GM12878 (cell line): ENCODE data around the gene PRKN. TPM values are rescaled to one million over a fixed set of nuclear protein-coding genes. Genes with fewer than 3 reads are reported as not detected.
"Not testable (repeated sequence)": the region's sequence is repeated elsewhere in the genome, so short reads cannot be mapped to it uniquely, and the experiment has no call there.

Source experiments
- ATAC-seq: fragments of 200-7000 bp; cut with Tn5 transposase; 3 replicates; pipeline ENCODE4 v1.9.1; 2020; ENCODE audit warnings: mild to moderate bottlenecking, moderate library complexity
- BruUV-seq: library from RNA; stranded (reverse); fragments of 400-500 nt; replicated peaks from 2 replicates; lab custom pipeline; 2021; lab: Mats Ljungman, UMichigan
- CTCF ChIA-PET: fragments of 300-600 bp; sonication (Branson Sonifier 250); formaldehyde crosslinking; extraction: SDS; loops from one replicate; lab custom pipeline; 2021; ENCODE audit warnings: inconsistent platforms; lab: Yijun Ruan, JAX
- POLR2A ChIA-PET: fragments of 350-600 bp; formaldehyde crosslinking; extraction: SDS; loops from one replicate; lab custom pipeline; 2021; ENCODE audit warnings: inconsistent platforms; lab: Charles Lee
- RAD21 ChIA-PET: fragments of 300-600 bp; sonication (Branson Sonifier 250); formaldehyde crosslinking; loops from one replicate; lab custom pipeline; 2023; ENCODE audit warnings: antibody characterized with exemption; ENCODE audit not compliant: unreplicated experiment; lab: Charles Lee
- SMC1A ChIA-PET: fragments of 300-600 bp; sonication (Branson Sonifier 250); formaldehyde crosslinking; loops from one replicate; lab custom pipeline; 2023; ENCODE audit not compliant: unreplicated experiment, uncharacterized antibody; lab: Charles Lee
- DNase-seq: peaks from one replicate; pipeline ENCODE4 v3.0.0-alpha.2; 2011; ENCODE audit warnings: low read depth, low spot score
- FAIRE-seq: peaks from 3 replicates; lab custom pipeline; 2011; peaks lifted over from hg19 to GRCh38; lab: Jason Lieb, UNC
- H2AFZ ChIP-seq: 2 replicates; pipeline ENCODE4 v1.6.0; 2011; ENCODE audit warnings: low read depth, low read length, control low read depth; ENCODE audit not compliant: control insufficient read depth
- H3K27ac ChIP-seq: 2 replicates; pipeline ENCODE4 v1.5.1; 2011; ENCODE audit warnings: control low read depth; ENCODE audit not compliant: control insufficient read depth, insufficient read depth
- H3K27me3 ChIP-seq, 2 experiments: replicated peaks in 1 of 2; 2 replicates each; pipeline versions ENCODE4 v1.6.0 to v1.6.1; 2011; ENCODE audit warnings: low read length in 1 of 2; ENCODE audit not compliant: control insufficient read depth in 2 of 2, insufficient read depth in 2 of 2
- H3K36me3 ChIP-seq, 2 experiments: 2 replicates each; pipeline ENCODE4 v1.5.1; 2011; ENCODE audit warnings: low read length in 1 of 2; ENCODE audit not compliant: control insufficient read depth in 2 of 2, insufficient read depth in 2 of 2
- H3K4me1 ChIP-seq: 2 replicates; pipeline ENCODE4 v1.6.1; 2011; ENCODE audit warnings: mild to moderate bottlenecking, low read length, moderate library complexity, mixed read lengths; ENCODE audit not compliant: control insufficient read depth, insufficient read depth
- H3K4me2 ChIP-seq: 2 replicates; pipeline ENCODE4 v1.6.0; 2011; ENCODE audit warnings: control low read depth; ENCODE audit not compliant: control insufficient read depth, insufficient read depth
- H3K4me3 ChIP-seq: fragments of 200-600 bp; sonication (generic); 2 replicates; pipeline ENCODE4 v1.5.1; 2016
- H3K79me2 ChIP-seq: 2 replicates; pipeline ENCODE4 v1.6.0; 2011; ENCODE audit warnings: low read length; ENCODE audit not compliant: control insufficient read depth, insufficient read depth
- H3K9ac ChIP-seq: 2 replicates; pipeline ENCODE4 v1.8.0; 2011; ENCODE audit warnings: low read length, control low read depth, mixed read lengths; ENCODE audit not compliant: control insufficient read depth, insufficient read depth
- H3K9me3 ChIP-seq: replicated peaks from 3 replicates; pipeline ENCODE4 v1.5.1; 2011; ENCODE audit warnings: mild to moderate bottlenecking, low read length; ENCODE audit not compliant: control insufficient read depth, insufficient read depth
- H4K20me1 ChIP-seq: 2 replicates; pipeline ENCODE4 v1.6.0; 2011; ENCODE audit not compliant: control insufficient read depth, insufficient read depth
- ASH2L ChIP-seq: fragments of 300-600, 200-600 bp; sonication (generic); IDR thresholded peaks from 2 replicates; pipeline ENCODE4 v1.6.1; 2017; ENCODE audit warnings: low read depth, mild to moderate bottlenecking, borderline replicate concordance
- CTCF ChIP-seq, 3 experiments: IDR thresholded peaks in 2 of 3; conservative IDR thresholded peaks in 1 of 3; 2 replicates each; pipeline ENCODE4 v1.5.1; 2011; ENCODE audit warnings: low read depth in 3 of 3, low read length in 3 of 3, mild to moderate bottlenecking in 3 of 3, control low read depth in 2 of 3, moderate library complexity in 2 of 3, inconsistent platforms in 1 of 3, mixed read lengths in 1 of 3; ENCODE audit not compliant: control insufficient read depth in 2 of 3, insufficient read depth in 1 of 3; ENCODE audit errors: extremely low read depth in 1 of 3
- DPF2 ChIP-seq: fragments of 450-650 bp; IDR thresholded peaks from 2 replicates; pipeline ENCODE4 v1.6.1; 2017; ENCODE audit warnings: mild to moderate bottlenecking
- EP300 ChIP-seq, 2 experiments: fragments of 150-350 bp in 1 of 2; IDR thresholded peaks; 2 replicates each; pipeline ENCODE4 v1.6.1; 2011 to 2012; ENCODE audit warnings: low read depth in 2 of 2, low read length in 2 of 2, borderline replicate concordance in 1 of 2, improper control_type of control experiment in 1 of 2, inconsistent platforms in 1 of 2; ENCODE audit not compliant: control insufficient read depth in 1 of 2
- JUNB ChIP-seq: IDR thresholded peaks from 2 replicates; pipeline ENCODE4 v1.6.1; 2016; ENCODE audit warnings: antibody characterized with exemption, mild to moderate bottlenecking
- LARP7 ChIP-seq: fragments of 450-650 bp; IDR thresholded peaks from 2 replicates; pipeline ENCODE4 v1.6.1; 2017; ENCODE audit warnings: mild to moderate bottlenecking
- MXI1 ChIP-seq: fragments of 150-350 bp; IDR thresholded peaks from 2 replicates; pipeline ENCODE4 v1.6.1; 2011; ENCODE audit warnings: low read depth, mild to moderate bottlenecking, inconsistent platforms, low read length, improper control_type of control experiment
- NKRF ChIP-seq: fragments of 450-650 bp; conservative IDR thresholded peaks from 2 replicates; pipeline ENCODE4 v1.6.1; 2017; ENCODE audit warnings: mild to moderate bottlenecking, moderate library complexity
- TAF1 ChIP-seq: IDR thresholded peaks from 2 replicates; pipeline ENCODE4 v1.6.1; 2011; ENCODE audit warnings: mild to moderate bottlenecking, low read depth, low read length, borderline replicate concordance
- TCF3 ChIP-seq: IDR thresholded peaks from 2 replicates; pipeline ENCODE4 v1.6.1; 2012; ENCODE audit warnings: low read depth, mild to moderate bottlenecking, low read length, borderline replicate concordance; ENCODE audit not compliant: insufficient read depth
- WGBS: methylation state at CpG from one replicate; pipeline ENCODE4 v1.1.6; 2016; ENCODE audit warnings: low lambda C conversion rate; ENCODE audit not compliant: insufficient replicate concordance, insufficient coverage; ENCODE audit errors: missing lambda C conversion rate; 5-methylcytosine and 5-hydroxymethylcytosine counted together
- in situ Hi-C: fragments of 300-500 bp; cut with MboI; formaldehyde crosslinking; loops from 9 replicates; pipeline ENCODE4 v1.14.3; 2018; ENCODE audit warnings: mixed read lengths
- intact Hi-C: fragments of 100-400 bp; cut with micrococcal nuclease; formaldehyde crosslinking; loops from one replicate; pipeline ENCODE4 v1.14.2; 2022; ENCODE audit not compliant: unreplicated experiment
- polyA plus RNA-seq, 11 experiments: library from polyadenylated mRNA; depleted of rRNA in 4 of 11; unstranded in 6 of 11; stranded (reverse) in 5 of 11; fragments of >200 nt; fragmentation: Nextera tagmentation in 4 of 11; fragmentation: Illumina TruSeq in 1 of 11; extraction: Ambion mirVana in 4 of 11; extraction: Trizol in 1 of 11; gene quantifications; 1 replicate in 1 of 11; 2 replicates in 10 of 11; pipeline versions ENCODE4 v1.2.1 to v1.2.3, GENCODE V29; 2011 to 2016; ENCODE audit warnings: inconsistent platforms in 2 of 11, missing spikeins in 2 of 11, low read depth in 1 of 11
- total RNA-seq, 4 experiments: library from RNA; depleted of rRNA in 3 of 4; stranded (reverse); fragments of >200 nt in 3 of 4; fragmentation: Illumina TruSeq in 1 of 4; extraction: Trizol in 1 of 4; gene quantifications; 2 replicates each; pipeline versions ENCODE4 v1.2.1 to v1.2.3, GENCODE V29; 2013 to 2021

Gene PRKN
- total and polyA plus RNA-seq, 10 of the 15 experiments (the other 5 are each of a cell fraction or from before 2014, with no cell fraction given): 0.06 to 0.09 TPM; not detected in 8

- H3K4me3 ChIP-seq, H3K9ac ChIP-seq, FAIRE-seq, DNase-seq, H4K20me1 ChIP-seq, H3K27ac ChIP-seq, CTCF ChIA-PET, in situ Hi-C loops, H3K4me1 ChIP-seq, H3K9me3 ChIP-seq, H2AFZ ChIP-seq, intact Hi-C loops, POLR2A ChIA-PET, ATAC-seq, H3K79me2 ChIP-seq, H3K27me3 ChIP-seq, RAD21 ChIA-PET, H3K36me3 ChIP-seq, H3K4me2 ChIP-seq, BruUV-seq, SMC1A ChIA-PET: not testable (repeated sequence)
- WGBS: 27% methylated on average over 4 of the region's 4 CpGs
Observed at GRCh38 chr6:161496271-161496670, 1231.3 kb downstream of the PRKN start.

GRCh38 chr6:161494566-161494965, 1233.0 kb downstream of the PRKN start:
- Histone ChIP-seq H3K4me2 (no peak overlapping the region), H3K4me1 (no peaks in the 10 kb centered on the region), H3K79me2 (no peaks in the 10 kb centered on the region), H3K4me3 (no peak overlapping the region), H3K27me3 (no peaks in the 10 kb centered on the region), H3K36me3 (no peaks in the 10 kb centered on the region), H3K9me3 (no peaks in the 10 kb centered on the region), H3K27ac (no peak overlapping the region), H4K20me1 (no peaks in the 10 kb centered on the region), H3K9ac (no peak overlapping the region), H2AFZ (no peak overlapping the region)
- intact Hi-C loops: no loop called here
- no TSS peak for BruUV-seq
- ATAC-seq (no peak), FAIRE-seq (no peak), DNase-seq (no peak)
- ChIA-PET CTCF (no interaction called here), RAD21 (no interaction called here), SMC1A (no interaction called here), POLR2A (no interaction called here)
- WGBS: 10% methylated on average over 7 of the region's 7 CpGs
- in situ Hi-C loops: no loop called here
- TF ChIP-seq TAF1 (no peak), JUNB (no peak), NKRF (no peak), DPF2 (no peak), LARP7 (no peak), CTCF (IDR thresholded peaks at IDR 0.05 in 2 of 3, conservative IDR thresholded peaks at IDR 0.05 in 1 of 3; ENCODE audit: control insufficient read depth in 2 of 3, extremely low read depth in 1 of 3, insufficient read depth in 1 of 3, low read depth in 3 of 3, low read length in 3 of 3) (no peak), ASH2L (no peak), MXI1 (no peak), EP300 (IDR thresholded peaks at IDR 0.05; ENCODE audit: borderline replicate concordance in 1 of 2, control insufficient read depth in 1 of 2, low read depth in 2 of 2, low read length in 2 of 2) (no peak), TCF3 (no peak)
